ENCODE data around the gene MRPS24.
"Not testable (repeated sequence)": the region's sequence is repeated elsewhere in the genome, so short reads cannot be mapped to it uniquely, and the experiment has no call there.

Gene MRPS24

GRCh38 chr7:43830917-43831316 lies 38.4 kb downstream of the MRPS24 start:
- DNase-seq: not testable (repeated sequence)

GRCh38 chr7:43825391-43825808 lies 43.9 kb downstream of the MRPS24 start:
- DNase-seq: no peak

GRCh38 chr7:43824963-43825362 lies 44.4 kb downstream of the MRPS24 start:
- DNase-seq: no peak

- DNase-seq: not testable (repeated sequence)
These were observed 44.8 kb downstream of the MRPS24 start for GRCh38 chr7:43824513-43824912.

- no peak for DNase-seq
These were observed 45.4 kb downstream of the MRPS24 start for GRCh38 chr7:43823941-43824340.

GRCh38 chr7:43823425-43823824 lies 45.9 kb downstream of the MRPS24 start:
- not testable (repeated sequence) for DNase-seq

Measured in fibroblast of skin of right quadriceps (primary cell).